BE2C (cell line): ENCODE data around the gene TPBGL.

Experiments
- DNase-seq: peaks from one replicate; pipeline ENCODE4 v3.0.0-alpha.2; 2020
- H3K27me3 ChIP-seq: fragments of 250-450 bp; sonication (Bioruptor Pico); 2 replicates; pipeline ENCODE4 v1.5.1; 2020; ENCODE audit warnings: mild to moderate bottlenecking
- H3K36me3 ChIP-seq: fragments of 250-450 bp; sonication (Bioruptor Pico); 2 replicates; pipeline ENCODE4 v1.5.1; 2020; ENCODE audit warnings: mild to moderate bottlenecking
- H3K4me1 ChIP-seq: fragments of 250-450 bp; sonication (Bioruptor Pico); 2 replicates; pipeline ENCODE4 v1.5.1; 2020
- H3K4me3 ChIP-seq: 2 replicates; pipeline ENCODE4 v1.5.1; 2011; ENCODE audit warnings: low read depth, low read length
- H3K9me3 ChIP-seq: fragments of 250-450 bp; sonication (Bioruptor Pico); 2 replicates; pipeline ENCODE4 v1.5.1; 2020
- TF ChIP-seq, protein P1 (sequence below): IDR thresholded peaks from 2 replicates; pipeline ENCODE4 v1.5.1; 2012; ENCODE audit warnings: mild to moderate bottlenecking, low read depth, low read length

TPBGL gene

GRCh38 chr11:75241906-75242644 is 1.5 kb downstream of the TPBGL start:
- TF ChIP-seq, protein P1, sequence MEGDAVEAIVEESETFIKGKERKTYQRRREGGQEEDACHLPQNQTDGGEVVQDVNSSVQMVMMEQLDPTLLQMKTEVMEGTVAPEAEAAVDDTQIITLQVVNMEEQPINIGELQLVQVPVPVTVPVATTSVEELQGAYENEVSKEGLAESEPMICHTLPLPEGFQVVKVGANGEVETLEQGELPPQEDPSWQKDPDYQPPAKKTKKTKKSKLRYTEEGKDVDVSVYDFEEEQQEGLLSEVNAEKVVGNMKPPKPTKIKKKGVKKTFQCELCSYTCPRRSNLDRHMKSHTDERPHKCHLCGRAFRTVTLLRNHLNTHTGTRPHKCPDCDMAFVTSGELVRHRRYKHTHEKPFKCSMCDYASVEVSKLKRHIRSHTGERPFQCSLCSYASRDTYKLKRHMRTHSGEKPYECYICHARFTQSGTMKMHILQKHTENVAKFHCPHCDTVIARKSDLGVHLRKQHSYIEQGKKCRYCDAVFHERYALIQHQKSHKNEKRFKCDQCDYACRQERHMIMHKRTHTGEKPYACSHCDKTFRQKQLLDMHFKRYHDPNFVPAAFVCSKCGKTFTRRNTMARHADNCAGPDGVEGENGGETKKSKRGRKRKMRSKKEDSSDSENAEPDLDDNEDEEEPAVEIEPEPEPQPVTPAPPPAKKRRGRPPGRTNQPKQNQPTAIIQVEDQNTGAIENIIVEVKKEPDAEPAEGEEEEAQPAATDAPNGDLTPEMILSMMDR: no peak
- DNase-seq: no peak
- Histone ChIP-seq H3K36me3 (peaks cover 2% of the 10 kb centered on the region; the same call in 1 of the 2 replicates), H3K27me3 (peaks cover 6% of the 10 kb centered on the region), H3K4me1 (peaks cover 4% of the 10 kb centered on the region; the same call in 1 of the 2 replicates), H3K9me3 (no peaks in the 10 kb centered on the region), H3K4me3 (peak overlapping the region; percentile 61)

GRCh38 chr11:75242722-75243600 is 2.4 kb downstream of the TPBGL start:
- peaks cover 2% of the 10 kb centered on the region; the same call in 1 of the 2 replicates for H3K36me3 ChIP-seq
- DNase-seq: peak; percentile 4
- H3K4me1 ChIP-seq: peaks cover 7% of the 10 kb centered on the region
- peaks cover 6% of the 10 kb centered on the region for H3K27me3 ChIP-seq
- TF ChIP-seq, protein P1: no peak
- H3K9me3 ChIP-seq: no peaks in the 10 kb centered on the region
- no peak overlapping the region for H3K4me3 ChIP-seq

- no peak overlapping the region for H3K4me3 ChIP-seq
- DNase-seq: peak; percentile 3
- peaks cover 6% of the 10 kb centered on the region for H3K27me3 ChIP-seq
- no peaks in the 10 kb centered on the region for H3K9me3 ChIP-seq
- TF ChIP-seq, protein P1: no peak
- no peaks in the 10 kb centered on the region for H3K36me3 ChIP-seq
- H3K4me1 ChIP-seq: peaks cover 12% of the 10 kb centered on the region
Observed at GRCh38 chr11:75244052-75244814, 3.7 kb downstream of the TPBGL start.

DNA sequence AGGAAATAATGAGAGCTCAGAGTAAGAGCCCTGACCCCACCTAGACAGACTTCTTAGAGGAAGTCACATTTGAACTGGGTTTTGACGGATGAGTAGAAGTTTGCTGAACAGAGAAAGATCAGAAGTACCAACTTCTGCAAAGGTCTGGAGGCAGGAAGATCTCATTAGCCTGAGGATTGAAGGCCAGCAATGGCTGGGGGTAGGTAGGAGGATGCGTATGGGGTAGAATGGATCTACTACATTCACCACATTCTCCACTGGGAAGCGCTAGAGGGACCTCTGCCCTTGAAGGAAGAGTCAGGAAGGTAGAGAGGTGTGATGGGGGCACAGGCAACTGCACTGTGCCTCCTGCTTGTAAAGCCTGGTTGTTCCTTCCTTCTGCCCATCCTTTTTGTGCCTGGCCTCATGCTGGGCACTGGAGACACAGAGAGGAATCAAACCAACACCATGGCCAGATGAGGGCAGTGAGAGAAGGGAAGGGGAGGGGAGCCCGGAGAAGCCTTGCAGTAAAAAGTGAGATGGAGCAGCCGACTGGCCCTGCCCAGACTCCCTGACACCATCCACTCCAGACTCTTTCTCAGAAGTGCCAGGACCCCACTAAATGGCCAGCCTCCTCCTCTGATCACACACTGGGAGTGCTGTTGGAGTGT is 4.9 kb downstream of the TPBGL start:
- H3K4me3 ChIP-seq: no peak overlapping the region
- TF ChIP-seq, protein P1: peak; percentile 33
- peaks cover 6% of the 10 kb centered on the region for H3K27me3 ChIP-seq
- no peaks in the 10 kb centered on the region for H3K36me3 ChIP-seq
- H3K4me1 ChIP-seq: peaks cover 12% of the 10 kb centered on the region
- H3K9me3 ChIP-seq: no peaks in the 10 kb centered on the region
- peak; percentile 4 for DNase-seq

DNA sequence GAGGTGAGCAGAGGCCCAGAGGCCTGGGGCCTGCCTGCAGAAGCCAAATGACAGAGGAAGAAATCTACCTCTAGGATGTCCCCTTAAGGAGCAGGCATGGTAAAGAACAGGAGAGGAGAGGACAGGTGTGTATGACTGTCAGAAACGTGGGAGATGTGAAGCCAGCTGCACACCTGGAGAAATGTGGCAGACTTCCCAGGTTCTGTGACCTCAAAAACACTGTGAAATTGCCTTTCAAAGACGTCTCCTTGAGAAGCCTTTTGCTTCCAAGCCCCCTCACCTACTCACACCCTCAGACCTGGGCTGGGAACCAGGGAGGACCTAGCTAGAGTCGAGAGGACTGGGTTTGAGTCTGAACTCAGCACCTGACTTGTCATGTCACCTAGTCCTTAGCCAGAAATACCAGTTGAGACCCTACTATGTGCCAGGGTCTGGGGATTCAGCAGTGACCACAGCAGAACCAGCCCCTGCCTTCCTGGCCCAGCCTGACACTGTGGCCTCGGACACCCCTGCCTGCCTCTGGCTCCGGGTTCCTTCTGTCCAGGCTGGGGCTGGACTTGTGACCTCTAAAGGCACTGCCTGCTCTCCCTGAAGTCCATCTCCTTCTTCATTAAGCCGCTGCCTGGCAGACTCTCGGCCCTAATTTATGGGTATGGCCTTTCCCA is 5.6 kb downstream of the TPBGL start:
- peak; percentile 2 for DNase-seq
- H3K27me3 ChIP-seq: peaks cover 6% of the 10 kb centered on the region
- H3K36me3 ChIP-seq: no peaks in the 10 kb centered on the region
- TF ChIP-seq, protein P1: no peak
- H3K4me3 ChIP-seq: no peak overlapping the region
- no peaks in the 10 kb centered on the region for H3K9me3 ChIP-seq
- H3K4me1 ChIP-seq: peaks cover 12% of the 10 kb centered on the region
